ENCODE results near the gene HOXD10.

- TF ChIP-seq EZH2phosphoT487 (IDR thresholded peaks at IDR 0.05), result no peak
- TF ChIP-seq CTCF (IDR thresholded peaks at IDR 0.05), result no peak
- no peak for TF ChIP-seq EZH2 (IDR thresholded peaks at IDR 0.05)
Observed at GRCh38 chr2:176103742-176104315, 12.7 kb upstream of the HOXD10 start.
